PFSK-1 (cell line): ENCODE data around the gene MYOG.

Experiments used
- FOXP2 ChIP-seq: optimal IDR thresholded peaks from 2 replicates; pipeline ENCODE3; 2011; ENCODE audit warnings: borderline replicate concordance, control low read depth, inconsistent platforms; ENCODE audit not compliant: insufficient read depth; ENCODE audit errors: extremely low read length, extremely low read depth
- POLR2AphosphoS5 ChIP-seq: IDR thresholded peaks from 2 replicates; pipeline ENCODE4 v1.6.1; 2012; ENCODE audit warnings: low read depth, mild to moderate bottlenecking, control low read depth, low read length, moderate library complexity
- REST ChIP-seq, 2 experiments: IDR thresholded peaks; 2 replicates each; pipeline versions ENCODE4 v1.6.1 to v1.8.0; 2011 to 2012; ENCODE audit warnings: low read depth in 2 of 2, low read length in 2 of 2, control low read depth in 1 of 2, inconsistent platforms in 1 of 2, mild to moderate bottlenecking in 1 of 2, moderate library complexity in 1 of 2; ENCODE audit not compliant: insufficient read depth in 1 of 2
- SIN3A ChIP-seq: IDR thresholded peaks from 2 replicates; pipeline ENCODE4 v1.6.1; 2012; ENCODE audit warnings: mild to moderate bottlenecking, low read length, moderate library complexity, borderline replicate concordance; ENCODE audit not compliant: insufficient read depth
- TAF1 ChIP-seq: IDR thresholded peaks from 2 replicates; pipeline ENCODE4 v1.6.1; 2012; ENCODE audit warnings: low read length, control low read depth, borderline replicate concordance; ENCODE audit not compliant: insufficient read depth

GRCh38 chr1:203039609-203040512, 46.0 kb downstream of the MYOG start:
- TF ChIP-seq POLR2AphosphoS5: no peak
- no peak for TF ChIP-seq TAF1
- no peak for TF ChIP-seq FOXP2
- TF ChIP-seq SIN3A: no peak
- TF ChIP-seq REST (IDR thresholded peaks at IDR 0.05; ENCODE audit: insufficient read depth in 1 of 2, low read depth in 2 of 2, low read length in 2 of 2): no peak
